Thyroid gland (tissue), 4 donors: ENCODE data around the gene ABHD2.

Experiments used
- POLR2A ChIP-seq, 2 donors: fragments of 450-650 bp; IDR thresholded peaks; one replicate each; pipeline ENCODE4 v1.6.1; 2017; ENCODE audit warnings: antibody characterized with exemption in 2 of 2, mild to moderate bottlenecking in 2 of 2, moderate library complexity in 1 of 2
- TF ChIP-seq, protein P1 (sequence below), 6 experiments: fragments of 200-600 bp in 3 of 6; fragments of 450-650 bp in 3 of 6; sonication (generic) in 3 of 6; IDR thresholded peaks; one replicate each; pipeline ENCODE4 v1.5.1; 2016 to 2019; ENCODE audit warnings: antibody characterized with exemption in 6 of 6, mild to moderate bottlenecking in 2 of 6, inconsistent platforms in 1 of 6, moderate library complexity in 1 of 6

- TF ChIP-seq, protein P1, sequence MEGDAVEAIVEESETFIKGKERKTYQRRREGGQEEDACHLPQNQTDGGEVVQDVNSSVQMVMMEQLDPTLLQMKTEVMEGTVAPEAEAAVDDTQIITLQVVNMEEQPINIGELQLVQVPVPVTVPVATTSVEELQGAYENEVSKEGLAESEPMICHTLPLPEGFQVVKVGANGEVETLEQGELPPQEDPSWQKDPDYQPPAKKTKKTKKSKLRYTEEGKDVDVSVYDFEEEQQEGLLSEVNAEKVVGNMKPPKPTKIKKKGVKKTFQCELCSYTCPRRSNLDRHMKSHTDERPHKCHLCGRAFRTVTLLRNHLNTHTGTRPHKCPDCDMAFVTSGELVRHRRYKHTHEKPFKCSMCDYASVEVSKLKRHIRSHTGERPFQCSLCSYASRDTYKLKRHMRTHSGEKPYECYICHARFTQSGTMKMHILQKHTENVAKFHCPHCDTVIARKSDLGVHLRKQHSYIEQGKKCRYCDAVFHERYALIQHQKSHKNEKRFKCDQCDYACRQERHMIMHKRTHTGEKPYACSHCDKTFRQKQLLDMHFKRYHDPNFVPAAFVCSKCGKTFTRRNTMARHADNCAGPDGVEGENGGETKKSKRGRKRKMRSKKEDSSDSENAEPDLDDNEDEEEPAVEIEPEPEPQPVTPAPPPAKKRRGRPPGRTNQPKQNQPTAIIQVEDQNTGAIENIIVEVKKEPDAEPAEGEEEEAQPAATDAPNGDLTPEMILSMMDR (IDR thresholded peaks at IDR 0.05) = no peak
- TF ChIP-seq POLR2A (IDR thresholded peaks at IDR 0.05) = no peak
Observed at GRCh38 chr15:89170364-89170763, 82.1 kb downstream of the ABHD2 start.
